Stimulated activated CD4-positive, alpha-beta T cell treated with anti-CD3 and anti-CD28 coated beads, Interleukin-4, amount 100 ng/mL, for 24 hours (primary cell): ENCODE data around the gene C18orf63.
A peak's percentile ranks its signal among the peaks of the same experiment; 100 is the strongest.
"Not testable (repeated sequence)": the region's sequence is repeated elsewhere in the genome, so short reads cannot be mapped to it uniquely, and the experiment has no call there.

Experiments used
- DNase-seq: peaks from one replicate; pipeline ENCODE4 v3.0.0-alpha.2; 2020

The C18orf63 gene

DNA sequence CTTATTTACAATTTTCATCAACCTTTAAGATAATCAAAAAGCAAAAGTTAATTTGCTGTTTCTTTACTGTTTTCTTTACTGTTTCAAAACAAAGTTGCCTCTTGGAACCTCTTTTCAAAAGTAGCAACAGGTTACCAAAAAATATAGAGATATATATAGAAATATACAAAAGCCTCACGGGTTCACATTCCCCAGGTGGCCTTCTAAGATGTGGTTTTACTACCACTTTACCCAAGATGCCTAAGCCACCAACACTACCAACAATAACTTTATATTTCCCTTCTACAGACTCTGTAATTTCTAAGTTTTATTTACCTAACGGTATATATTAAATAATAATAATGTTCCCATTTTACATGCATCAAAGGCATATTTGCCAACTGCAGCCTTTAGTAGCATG, 28.8 kb upstream of the C18orf63 start:
- no peak for DNase-seq

- DNase-seq, result no peak
Observed at GRCh38 chr18:74288041-74288440, 27.6 kb upstream of the C18orf63 start.

DNA sequence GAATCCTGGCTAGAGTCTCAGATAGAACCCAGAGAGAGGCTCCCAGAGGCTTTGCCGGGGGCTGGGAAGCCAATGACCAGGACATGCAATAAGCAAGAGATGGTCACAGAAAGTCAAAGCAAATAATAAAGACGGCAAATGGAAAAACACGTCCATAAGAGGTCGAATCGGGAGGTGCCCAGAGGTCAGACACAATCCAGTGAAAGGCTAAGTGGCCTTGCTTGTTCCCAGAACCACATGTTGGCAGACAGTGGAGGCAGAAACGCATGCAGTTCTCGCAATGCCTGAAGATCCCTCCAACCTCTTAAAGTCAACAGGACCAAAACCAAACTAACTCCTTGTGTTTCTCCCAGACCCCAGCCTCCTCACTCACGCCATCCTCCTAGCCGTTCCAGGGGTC, 26.9 kb upstream of the C18orf63 start:
- no peak for DNase-seq

DNA sequence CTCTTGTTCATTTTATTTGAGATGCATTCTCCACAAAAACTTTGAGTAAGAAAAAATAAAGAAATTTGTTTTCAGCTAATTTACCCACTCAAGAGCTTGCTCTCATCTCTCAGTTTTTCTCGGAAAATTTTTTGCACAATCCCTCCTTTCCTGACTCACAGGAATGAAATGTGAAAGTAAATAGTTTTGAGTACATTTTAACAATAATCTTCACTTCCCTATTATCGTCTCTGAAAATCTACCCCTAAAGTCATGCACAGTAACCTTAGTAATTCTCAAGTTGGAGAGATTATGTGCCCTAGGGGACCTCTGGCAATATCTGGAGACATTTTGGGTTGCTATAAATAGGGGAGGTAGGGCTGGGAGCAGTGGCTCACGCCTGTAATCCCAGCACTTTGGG, 26.5 kb upstream of the C18orf63 start:
- no peak for DNase-seq

DNA sequence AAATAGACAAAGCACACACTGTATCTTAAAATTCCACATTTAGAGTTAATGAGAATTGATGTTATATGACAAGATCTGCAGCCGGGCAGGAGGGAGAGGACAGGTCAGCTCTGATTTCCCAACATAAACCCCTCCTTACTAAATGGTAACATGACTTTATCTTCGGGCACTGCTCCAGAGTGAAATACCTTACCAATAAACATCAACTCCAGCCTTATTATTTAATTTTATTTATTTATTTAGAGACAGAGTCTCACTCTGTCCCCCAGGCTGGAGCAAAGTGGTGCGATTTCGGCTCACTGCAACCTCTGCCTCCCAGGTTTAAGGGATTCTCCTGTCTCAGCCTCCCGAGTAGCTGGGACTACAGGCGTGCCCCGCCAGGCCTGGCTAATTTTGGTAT, 25.6 kb upstream of the C18orf63 start:
- DNase-seq, result no peak

DNA sequence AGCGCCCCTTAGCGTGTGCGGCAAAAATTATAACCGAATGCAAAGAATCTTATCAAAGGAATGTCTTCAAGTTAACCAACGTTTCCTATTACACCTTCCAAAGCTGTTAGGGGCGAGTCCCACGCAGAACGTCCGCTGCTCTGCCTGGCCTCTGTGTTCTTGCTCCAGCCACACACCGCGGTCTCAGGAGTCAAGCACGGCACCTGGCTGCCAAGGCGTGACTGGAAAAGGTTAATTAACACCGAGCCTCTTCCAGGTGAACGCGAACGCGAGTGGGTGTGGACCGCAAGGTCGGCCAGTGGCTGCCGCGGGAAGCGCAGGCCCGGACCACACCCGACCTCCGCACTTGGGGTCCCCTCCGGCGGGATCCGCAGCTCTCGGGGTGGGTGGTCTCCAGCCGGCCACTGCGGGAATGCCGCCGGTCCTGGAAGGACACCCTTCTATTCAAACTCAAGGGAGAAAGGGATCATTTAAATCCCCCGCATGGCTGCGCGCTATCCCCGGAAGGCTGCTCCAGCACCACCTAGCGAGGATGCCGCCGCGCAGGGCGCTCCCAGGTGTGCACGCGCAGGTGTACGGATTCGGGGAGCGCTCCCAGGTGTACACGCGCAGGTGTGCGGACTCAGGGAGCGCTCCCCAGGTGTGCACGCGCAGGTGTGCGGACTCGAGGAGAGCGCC, 24.7 kb upstream of the C18orf63 start:
- no peak for DNase-seq

DNA sequence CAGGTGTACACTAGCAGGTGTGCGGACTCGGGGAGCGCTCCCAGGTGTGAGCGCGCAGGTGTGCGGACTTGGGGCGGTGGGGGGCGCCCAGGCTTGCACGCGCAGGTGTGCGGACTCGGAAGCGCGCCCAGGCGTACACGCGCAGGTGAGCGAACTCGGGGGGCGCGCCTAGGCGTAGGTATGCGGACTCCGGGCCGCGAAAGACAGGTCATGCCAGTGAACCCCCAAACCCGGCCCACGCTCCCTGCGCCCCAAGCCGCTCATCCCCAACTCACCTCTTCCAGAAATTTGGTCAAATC, 24.2 kb upstream of the C18orf63 start:
- no peak for DNase-seq

GRCh38 chr18:74291771-74292540, 23.7 kb upstream of the C18orf63 start, which contains the start of gene CYB5A:
Gene CYB5A, minus strand, starts transcription at chr18:74291963. Its CDS starts 88 bp downstream, at chr18:74291875.
- DNase-seq, result peak; percentile 99

DNA sequence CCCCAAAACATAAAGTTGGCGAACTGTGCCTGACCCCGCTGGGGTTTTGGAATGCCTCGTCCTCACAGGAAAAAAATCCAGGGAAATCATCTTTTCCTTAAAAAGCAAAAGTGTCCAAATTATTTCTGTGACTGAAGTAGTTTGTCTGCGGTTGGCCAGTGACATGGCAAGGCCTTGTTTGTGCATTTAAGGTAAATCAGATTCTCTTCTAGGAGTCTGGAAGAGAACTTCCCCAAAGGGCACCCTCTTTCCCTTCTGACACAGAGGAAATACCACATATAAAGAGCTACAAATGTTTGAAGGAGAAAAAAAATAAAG, 23.1 kb upstream of the C18orf63 start:
- no peak for DNase-seq

DNA sequence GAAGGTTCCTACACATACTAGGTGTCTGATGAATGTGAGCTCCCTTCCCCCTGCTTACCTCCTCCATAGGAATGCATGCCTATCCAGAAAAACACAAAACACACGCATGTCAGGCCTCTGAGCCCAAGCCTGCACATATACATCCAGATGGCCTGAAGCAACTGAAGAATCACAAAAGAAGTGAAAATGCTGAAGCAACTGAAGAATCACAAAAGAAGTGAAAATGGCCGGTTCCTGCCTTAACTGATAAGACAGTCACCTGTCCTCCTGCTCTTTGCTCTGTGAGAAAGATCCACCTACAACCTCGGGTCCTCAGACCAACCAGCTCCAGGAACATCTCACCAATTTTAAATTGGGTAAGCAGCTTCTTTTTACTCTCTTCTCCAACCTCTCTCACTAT, 22.7 kb upstream of the C18orf63 start:
- DNase-seq, result not testable (repeated sequence)

GRCh38 chr18:74294526-74294925, 21.1 kb upstream of the C18orf63 start:
- no peak for DNase-seq

GRCh38 chr18:74299162-74299561, 16.5 kb upstream of the C18orf63 start:
- DNase-seq, result no peak

DNA sequence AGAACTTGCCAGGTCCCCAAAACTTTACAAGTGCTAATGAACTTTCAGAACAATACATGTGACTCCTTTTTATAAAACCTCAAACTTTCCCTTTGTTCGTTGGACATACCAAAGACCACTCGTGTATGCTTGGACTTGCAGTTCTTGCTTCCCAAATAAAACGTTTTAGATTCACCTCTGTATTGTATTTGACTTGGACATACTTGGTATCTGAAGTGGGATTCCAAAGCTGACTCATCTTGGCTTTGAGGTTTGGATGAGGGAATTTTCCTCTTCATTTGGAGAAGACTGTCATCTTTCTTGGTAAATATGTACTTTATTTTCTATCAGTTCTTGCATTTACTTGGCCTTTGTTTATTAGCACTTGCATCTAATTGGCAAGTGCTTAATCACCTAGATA, 15.9 kb upstream of the C18orf63 start:
- no peak for DNase-seq

DNA sequence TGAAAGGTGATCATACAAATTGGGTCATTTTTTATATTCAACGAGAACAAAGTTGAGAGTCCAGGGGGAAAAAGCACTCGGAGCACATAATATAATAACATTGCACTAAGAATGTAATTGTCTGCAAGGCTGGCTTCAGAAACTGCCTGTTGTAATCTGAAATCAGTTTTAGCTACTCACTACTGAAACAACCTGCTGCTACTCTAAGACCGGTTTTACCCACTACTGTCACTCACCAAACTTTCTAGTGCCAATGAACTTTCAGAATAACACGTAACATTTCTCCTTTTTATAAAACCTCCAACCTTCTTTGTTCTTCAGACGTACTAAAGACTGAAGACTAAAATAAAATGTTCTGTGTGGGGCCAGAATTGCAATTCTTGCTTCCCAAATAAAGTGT, 12.3 kb upstream of the C18orf63 start:
- no peak for DNase-seq

- no peak for DNase-seq
Observed at GRCh38 chr18:74303936-74304335, 11.7 kb upstream of the C18orf63 start.

DNA sequence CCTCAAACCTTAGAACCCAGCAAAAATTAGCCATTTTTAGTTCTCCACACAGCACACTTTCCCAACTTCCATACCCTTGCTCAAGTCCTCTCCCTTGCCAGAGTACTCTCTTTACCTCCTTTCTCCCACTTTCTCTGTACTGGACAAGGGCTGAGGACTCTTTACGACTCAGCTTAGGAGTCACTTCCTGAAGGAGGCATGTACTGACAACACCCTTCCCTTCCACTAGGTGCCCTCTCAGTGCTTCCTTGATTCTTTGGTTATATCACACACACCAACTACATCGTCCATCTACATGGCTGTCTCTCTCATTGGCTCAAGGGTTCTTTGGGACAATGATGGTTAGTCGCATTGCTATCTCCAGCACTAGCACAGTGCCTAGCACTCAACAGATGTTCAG, 5.2 kb upstream of the C18orf63 start:
- no peak for DNase-seq

GRCh38 chr18:74311000-74311399, 4.6 kb upstream of the C18orf63 start:
- DNase-seq, result no peak

DNA sequence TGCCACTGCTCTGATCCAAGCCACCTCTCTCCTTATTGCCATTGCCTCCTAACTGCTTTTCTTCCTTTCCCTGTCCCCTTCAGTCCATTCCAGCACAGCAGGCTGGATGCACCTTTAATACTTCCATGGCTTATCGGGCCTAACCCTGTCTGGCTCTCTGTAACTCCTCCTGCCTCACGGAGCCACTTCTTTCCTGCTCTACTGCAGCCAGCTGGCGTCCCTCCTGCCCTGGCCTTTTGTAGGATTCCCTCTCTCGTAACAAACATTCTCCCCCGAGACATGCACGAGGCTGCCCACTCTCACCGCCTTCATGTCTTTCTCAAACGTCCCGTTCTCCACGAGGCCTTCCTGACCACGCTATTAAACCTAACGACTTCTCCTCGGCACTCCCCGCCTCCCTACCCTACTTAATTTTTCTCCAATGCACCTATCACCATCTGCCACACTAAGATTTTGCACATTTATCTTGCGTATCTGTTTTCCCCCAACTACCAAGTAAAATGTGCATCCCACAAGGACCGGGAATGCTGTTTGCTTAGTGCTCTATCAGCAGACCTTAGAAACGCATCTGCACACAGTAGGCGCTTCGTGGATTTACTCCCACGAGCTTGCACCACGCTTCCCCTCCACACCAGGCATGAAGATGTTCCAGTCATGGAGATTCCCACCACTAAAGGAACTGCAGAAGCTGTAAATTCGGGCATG, 728 bp upstream of the C18orf63 start:
- no peak for DNase-seq

- no peak for DNase-seq
Observed at GRCh38 chr18:74316257-74317170, 875 bp downstream of the C18orf63 start.

DNA sequence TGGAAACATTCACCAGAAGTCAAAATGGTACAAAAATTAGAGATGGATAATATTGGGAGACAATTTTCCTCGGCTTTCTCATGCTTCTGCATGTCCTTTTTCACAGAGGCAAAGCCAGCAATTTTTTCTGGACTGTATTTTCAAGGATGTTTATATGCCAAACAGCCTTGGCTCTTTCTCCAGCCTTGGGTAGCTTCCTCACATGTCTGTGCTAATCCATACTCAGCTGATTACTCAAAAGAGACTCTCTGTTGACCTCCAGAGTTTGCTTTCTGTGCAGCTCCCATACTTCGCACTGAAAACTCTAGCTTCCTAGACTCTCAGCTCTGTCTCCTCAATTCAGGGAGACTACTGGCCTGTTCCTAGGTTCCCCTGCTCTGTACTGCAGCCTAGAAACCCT, 10.6 kb downstream of the C18orf63 start:
- no peak for DNase-seq

DNA sequence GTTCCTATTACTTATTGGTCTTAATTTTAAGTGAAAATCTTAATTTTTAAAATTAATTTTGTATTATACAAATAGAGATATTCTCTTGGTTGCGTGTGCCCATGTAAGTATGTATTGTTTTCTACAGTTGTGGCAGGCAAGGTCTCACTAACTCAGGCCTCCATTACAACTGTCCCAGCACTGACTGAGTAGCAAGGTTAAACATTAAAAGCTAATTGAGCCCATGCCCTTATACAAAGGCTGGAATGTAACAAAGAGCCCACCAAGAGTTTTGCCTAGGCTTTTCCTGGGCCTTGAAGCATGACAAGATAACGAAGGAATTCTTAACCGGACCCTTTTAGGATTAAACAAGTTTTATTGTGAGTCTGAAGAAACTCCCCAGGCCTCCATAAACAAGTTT, 11.2 kb downstream of the C18orf63 start:
- DNase-seq, result not testable (repeated sequence)

DNA sequence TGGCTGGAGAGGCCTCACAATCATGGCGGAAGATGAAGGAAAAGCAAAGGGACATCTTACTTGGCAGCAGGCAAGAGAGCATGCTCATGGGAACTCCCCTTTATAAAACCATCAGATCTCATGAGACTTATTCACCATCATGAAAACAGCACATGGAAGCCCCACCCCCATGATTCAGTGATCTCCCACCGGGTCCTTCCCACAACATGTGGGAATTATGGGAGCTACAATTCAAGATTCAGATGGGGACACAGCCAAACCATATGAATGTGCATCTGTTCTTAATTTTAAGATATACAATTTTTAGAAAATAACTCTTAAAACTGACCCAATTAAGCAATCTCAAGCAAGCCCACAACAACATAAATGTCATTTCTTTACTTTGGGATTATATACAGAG, 12.6 kb downstream of the C18orf63 start:
- no peak for DNase-seq

- no peak for DNase-seq
Observed at GRCh38 chr18:74329688-74330205, 14.1 kb downstream of the C18orf63 start.
